Sigmoid colon (tissue), 7 donors: ENCODE data around the gene ECT2. TPM values are rescaled to one million over a fixed set of nuclear protein-coding genes. Genes with fewer than 3 reads are reported as not detected.

Experiments
- DNase-seq: peaks from one replicate; pipeline ENCODE4 v3.0.0-alpha.2; 2019
- H3K27ac ChIP-seq, 4 donors: fragments of 200-600 bp; sonication (generic); one replicate each; pipeline ENCODE4 v1.5.1; 2016 to 2019; ENCODE audit warnings: mild to moderate bottlenecking in 1 of 4
- H3K27me3 ChIP-seq, 3 donors: fragments of 200-600 bp; sonication (generic); one replicate each; pipeline ENCODE4 v1.5.1; 2019; ENCODE audit warnings: mild to moderate bottlenecking in 1 of 3
- H3K36me3 ChIP-seq, 4 donors: fragments of 200-600 bp; sonication (generic); one replicate each; pipeline ENCODE4 v1.5.1; 2016 to 2019
- H3K4me1 ChIP-seq, 4 donors: fragments of 200-600 bp; sonication (generic); one replicate each; pipeline ENCODE4 v1.5.1; 2017 to 2019
- H3K4me3 ChIP-seq, 4 donors: fragments of 200-600 bp; sonication (generic); one replicate each; pipeline ENCODE4 v1.5.1; 2017 to 2019; ENCODE audit warnings: mild to moderate bottlenecking in 2 of 4, moderate library complexity in 1 of 4
- H3K9me3 ChIP-seq, 4 donors: fragments of 200-600 bp in 3 of 4; sonication (generic) in 3 of 4; one replicate each; pipeline versions ENCODE4 v1.5.1 to v1.6.1; 2013 to 2019
- EP300 ChIP-seq, 4 donors: sonication (generic); formaldehyde crosslinking; IDR thresholded peaks; one replicate each; pipeline ENCODE4 v1.6.1; 2017; ENCODE audit warnings: antibody characterized with exemption in 4 of 4
- POLR2A ChIP-seq, 2 donors: fragments of 450-650 bp; IDR thresholded peaks; one replicate each; pipeline ENCODE4 v1.6.1; 2016; ENCODE audit warnings: antibody characterized with exemption in 2 of 2, mild to moderate bottlenecking in 2 of 2, moderate library complexity in 2 of 2
- POLR2AphosphoS5 ChIP-seq, 4 donors: sonication (generic); formaldehyde crosslinking; IDR thresholded peaks; one replicate each; pipeline ENCODE4 v1.6.1; 2017; ENCODE audit warnings: antibody characterized with exemption in 4 of 4
- WGBS, 2 donors: extraction: QIAGEN DNeasy Blood & Tissue Kit; methylation state at CpG; one replicate each; pipeline ENCODE4 v1.1.7; 2013; 5-methylcytosine and 5-hydroxymethylcytosine counted together
- intact Hi-C: fragments of 100-400 bp; cut with DNase I; formaldehyde crosslinking; loops from one replicate; pipeline ENCODE4 v1.15.1; 2023
- polyA plus RNA-seq, 3 donors: library from polyadenylated mRNA; stranded (reverse); fragments of 200-250 nt; gene quantifications; one replicate each; pipeline ENCODE4 v1.2.3, GENCODE V29; 2013
- total RNA-seq, 4 donors: library from RNA; depleted of rRNA; stranded (reverse); fragments of >200 nt; gene quantifications; one replicate each; pipeline ENCODE4 v1.1.0, GENCODE V29; 2016
- TF ChIP-seq, protein P1 (sequence below), 4 experiments: fragments of 450-650 bp in 3 of 4; fragments of 200-600 bp in 1 of 4; IDR thresholded peaks; one replicate each; pipeline ENCODE4 v1.5.1; 2016 to 2019; ENCODE audit warnings: antibody characterized with exemption in 4 of 4, mild to moderate bottlenecking in 3 of 4, moderate library complexity in 2 of 4
- donor health status: healthy with polysubstance abuse.
- donor health status: Bipolar disorder and iron deficiency.
- donor health status: healthy.

Gene ECT2
- total and polyA plus RNA-seq, 7 donors, result 3.3 to 21.9 (median 9.7) TPM

DNA sequence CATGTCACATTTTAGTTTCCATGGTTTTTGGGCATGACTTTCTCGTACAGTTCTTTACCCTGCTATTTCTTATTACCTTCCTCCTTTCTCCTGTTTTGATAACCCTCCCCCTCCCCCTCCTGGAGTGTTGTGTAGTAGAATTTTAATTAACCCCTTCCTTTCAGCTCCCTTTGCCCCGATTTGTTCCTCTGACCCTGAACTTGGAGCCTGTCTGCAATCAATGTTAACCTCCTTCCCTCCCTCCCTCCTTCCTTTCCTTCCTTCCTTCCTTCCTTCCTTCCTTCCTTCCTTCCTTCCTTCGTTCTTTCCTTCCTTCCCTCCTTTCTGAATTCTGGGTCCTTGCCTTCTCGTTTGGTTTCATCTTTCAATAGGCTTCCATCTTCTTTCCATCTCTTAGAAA is 90.4 kb downstream of the ECT2 start:
- 40 to 64% methylated on average over 4 of the region's 4 CpGs for WGBS, 2 donors
- TF ChIP-seq, protein P1, sequence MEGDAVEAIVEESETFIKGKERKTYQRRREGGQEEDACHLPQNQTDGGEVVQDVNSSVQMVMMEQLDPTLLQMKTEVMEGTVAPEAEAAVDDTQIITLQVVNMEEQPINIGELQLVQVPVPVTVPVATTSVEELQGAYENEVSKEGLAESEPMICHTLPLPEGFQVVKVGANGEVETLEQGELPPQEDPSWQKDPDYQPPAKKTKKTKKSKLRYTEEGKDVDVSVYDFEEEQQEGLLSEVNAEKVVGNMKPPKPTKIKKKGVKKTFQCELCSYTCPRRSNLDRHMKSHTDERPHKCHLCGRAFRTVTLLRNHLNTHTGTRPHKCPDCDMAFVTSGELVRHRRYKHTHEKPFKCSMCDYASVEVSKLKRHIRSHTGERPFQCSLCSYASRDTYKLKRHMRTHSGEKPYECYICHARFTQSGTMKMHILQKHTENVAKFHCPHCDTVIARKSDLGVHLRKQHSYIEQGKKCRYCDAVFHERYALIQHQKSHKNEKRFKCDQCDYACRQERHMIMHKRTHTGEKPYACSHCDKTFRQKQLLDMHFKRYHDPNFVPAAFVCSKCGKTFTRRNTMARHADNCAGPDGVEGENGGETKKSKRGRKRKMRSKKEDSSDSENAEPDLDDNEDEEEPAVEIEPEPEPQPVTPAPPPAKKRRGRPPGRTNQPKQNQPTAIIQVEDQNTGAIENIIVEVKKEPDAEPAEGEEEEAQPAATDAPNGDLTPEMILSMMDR (IDR thresholded peaks at IDR 0.05), result no peak
- TF ChIP-seq EP300 (IDR thresholded peaks at IDR 0.05), result no peak
- no peak for TF ChIP-seq POLR2AphosphoS5 (IDR thresholded peaks at IDR 0.05)
- TF ChIP-seq POLR2A (IDR thresholded peaks at IDR 0.05), result no peak
- Histone ChIP-seq H3K4me3 (no peak overlapping the region), H3K4me1 (no peaks in the 10 kb centered on the region), H3K27me3 (no peaks in the 10 kb centered on the region), H3K36me3 (no peaks in the 10 kb centered on the region), H3K27ac (no peak overlapping the region), H3K9me3 (no peaks in the 10 kb centered on the region)
- no peak for DNase-seq
- intact Hi-C loops, result no loop called here

DNA sequence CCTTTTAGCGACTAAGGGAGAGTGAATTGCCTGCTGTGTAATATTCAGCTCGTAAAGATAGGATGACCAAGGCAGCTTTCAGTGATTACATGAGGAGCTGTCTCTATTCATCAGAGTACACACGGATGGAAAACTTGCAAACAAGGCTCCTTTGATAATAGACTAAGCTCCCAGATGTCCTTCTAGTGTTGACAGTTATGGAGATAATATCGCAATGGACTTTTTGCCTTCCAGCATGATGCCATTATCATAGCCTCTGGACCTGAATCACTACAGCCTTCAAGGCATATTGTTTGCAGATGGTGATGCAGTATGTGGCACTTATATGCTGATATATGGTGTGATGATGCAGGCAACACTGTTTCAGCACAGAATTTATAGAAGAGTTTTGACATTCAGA is 93.9 kb downstream of the ECT2 start:
- no peaks in the 10 kb centered on the region for H3K9me3 ChIP-seq
- TF ChIP-seq POLR2AphosphoS5 (IDR thresholded peaks at IDR 0.05) (no peak), EP300 (IDR thresholded peaks at IDR 0.05) (no peak), POLR2A (IDR thresholded peaks at IDR 0.05) (no peak)
- TF ChIP-seq, protein P1 (IDR thresholded peaks at IDR 0.05), result no peak
- no peaks in the 10 kb centered on the region for H3K36me3 ChIP-seq
- H3K27me3 ChIP-seq, result no peaks in the 10 kb centered on the region
- WGBS, 2 donors, result 44 to 70% methylated on average over 4 of the region's 4 CpGs
- DNase-seq, result no peak
- no peak overlapping the region for H3K4me3 ChIP-seq
- no peaks in the 10 kb centered on the region for H3K4me1 ChIP-seq
- H3K27ac ChIP-seq, result no peak overlapping the region
- intact Hi-C loops, result no loop called here

DNA sequence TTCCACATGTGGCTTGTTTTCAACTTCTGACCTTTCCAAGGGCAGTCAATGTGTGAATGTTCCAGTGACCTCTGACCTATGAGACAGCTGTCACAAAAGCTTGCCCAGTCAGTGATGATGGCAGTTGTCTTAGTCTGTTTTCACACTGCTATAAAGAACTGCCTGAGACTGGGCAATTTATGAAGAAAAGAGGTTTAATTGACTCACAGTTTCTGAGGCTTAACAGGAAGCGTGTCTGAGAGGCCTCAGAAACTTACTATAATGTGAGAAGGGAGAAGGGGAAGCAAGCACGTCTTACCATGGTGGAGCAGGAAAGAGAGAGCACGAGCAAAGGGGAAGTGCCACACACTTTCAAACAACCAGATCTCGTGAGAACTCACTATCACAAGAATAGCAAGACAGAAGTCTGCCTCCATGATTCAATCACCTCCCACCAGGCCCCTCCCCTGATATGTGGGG is 95.6 kb downstream of the ECT2 start:
- TF ChIP-seq, protein P1 (IDR thresholded peaks at IDR 0.05), result no peak
- TF ChIP-seq POLR2A (IDR thresholded peaks at IDR 0.05) (no peak), POLR2AphosphoS5 (IDR thresholded peaks at IDR 0.05) (no peak)
- H3K36me3 ChIP-seq, result no peaks in the 10 kb centered on the region
- H3K4me1 ChIP-seq, result no peaks in the 10 kb centered on the region
- DNase-seq, result no peak
- H3K4me3 ChIP-seq, result no peak overlapping the region
- H3K27me3 ChIP-seq, result no peaks in the 10 kb centered on the region
- H3K9me3 ChIP-seq, result no peaks in the 10 kb centered on the region
- intact Hi-C loops, result no loop called here
- no peak overlapping the region for H3K27ac ChIP-seq
- WGBS, 2 donors, result 56 to 82% methylated on average over 4 of the region's 4 CpGs

DNA sequence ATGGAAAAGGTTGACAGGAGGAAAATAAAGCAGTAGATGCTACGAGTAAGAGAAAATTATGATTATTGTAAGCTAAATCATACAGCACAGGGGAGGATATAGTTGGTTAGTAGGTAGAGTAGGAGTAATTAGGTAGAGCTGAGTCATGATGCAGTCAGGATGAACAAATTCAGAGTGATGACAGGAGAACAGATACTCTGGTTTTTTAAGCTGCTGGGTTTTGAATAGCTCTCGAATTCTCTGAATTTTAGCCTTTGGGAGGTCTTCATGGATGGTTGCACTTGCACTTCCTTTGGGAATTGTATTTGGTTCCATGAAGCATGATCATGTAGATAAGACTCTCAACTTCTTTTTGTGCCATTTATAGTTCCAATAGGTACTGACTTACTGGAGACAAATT is 96.2 kb downstream of the ECT2 start:
- 85 to 87% methylated on average over 2 of the region's 2 CpGs for WGBS, 2 donors
- H3K36me3 ChIP-seq, result no peaks in the 10 kb centered on the region
- H3K9me3 ChIP-seq, result no peaks in the 10 kb centered on the region
- no peak for DNase-seq
- intact Hi-C loops, result no loop called here
- H3K4me3 ChIP-seq, result no peak overlapping the region
- TF ChIP-seq POLR2A (IDR thresholded peaks at IDR 0.05), result no peak
- TF ChIP-seq POLR2AphosphoS5 (IDR thresholded peaks at IDR 0.05), result no peak
- TF ChIP-seq EP300 (IDR thresholded peaks at IDR 0.05), result no peak
- TF ChIP-seq, protein P1 (IDR thresholded peaks at IDR 0.05), result no peak
- no peaks in the 10 kb centered on the region for H3K4me1 ChIP-seq
- no peak overlapping the region for H3K27ac ChIP-seq
- H3K27me3 ChIP-seq, result no peaks in the 10 kb centered on the region

DNA sequence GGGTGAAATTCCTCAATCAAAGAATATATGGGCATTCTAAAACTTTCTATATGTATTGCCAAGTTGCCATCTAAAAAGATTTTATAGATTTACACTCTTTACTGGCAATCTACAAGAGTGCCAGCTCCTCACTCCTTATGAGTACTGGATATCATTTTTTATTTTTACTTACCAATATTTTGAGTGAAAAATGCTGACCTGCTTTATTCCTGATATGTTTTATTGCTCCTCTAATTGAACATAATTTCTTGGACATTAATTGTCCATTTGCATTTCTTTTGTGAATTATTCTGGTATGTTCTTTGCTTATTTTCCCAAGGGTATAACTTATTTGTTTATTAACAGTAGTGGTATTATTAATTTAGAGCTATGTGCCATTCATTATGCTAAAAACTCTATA is 96.8 kb downstream of the ECT2 start:
- H3K4me3 ChIP-seq, result no peak overlapping the region
- no peaks in the 10 kb centered on the region for H3K36me3 ChIP-seq
- H3K4me1 ChIP-seq, result no peaks in the 10 kb centered on the region
- H3K9me3 ChIP-seq, result no peaks in the 10 kb centered on the region
- TF ChIP-seq POLR2A (IDR thresholded peaks at IDR 0.05) (no peak), EP300 (IDR thresholded peaks at IDR 0.05) (no peak), POLR2AphosphoS5 (IDR thresholded peaks at IDR 0.05) (no peak)
- TF ChIP-seq, protein P1 (IDR thresholded peaks at IDR 0.05), result no peak
- no peaks in the 10 kb centered on the region for H3K27me3 ChIP-seq
- no peak for DNase-seq
- intact Hi-C loops, result no loop called here
- no peak overlapping the region for H3K27ac ChIP-seq
